Lung microvascular endothelial cell (primary cell): ENCODE data around the gene THPO. TPM values are rescaled to one million over a fixed set of nuclear protein-coding genes. Genes with fewer than 3 reads are reported as not detected.

Experiments
- DNase-seq, 2 donors: peaks; one replicate each; pipeline versions ENCODE4 v3.0.0 to v3.0.0-alpha.2; 2010; ENCODE audit warnings: low read depth in 2 of 2
- total RNA-seq: library from RNA; depleted of rRNA; stranded (reverse); fragments of >200 nt; gene quantifications from 2 replicates; pipeline ENCODE4 v1.2.1, GENCODE V29; 2014

Gene THPO
- total RNA-seq, 1 donor from 2014 or later: not detected

GRCh38 chr3:184335291-184335660 lies 42.7 kb downstream of the THPO start:
- peak in 1 of 2 donors; percentile 13 for DNase-seq

GRCh38 chr3:184334470-184335158 lies 43.4 kb downstream of the THPO start:
- peak; percentile 34 to 87 for DNase-seq

- DNase-seq: no peak
These were observed 44.3 kb downstream of the THPO start for GRCh38 chr3:184333700-184334099.

GRCh38 chr3:184333190-184333589 lies 44.8 kb downstream of the THPO start:
- no peak for DNase-seq

GRCh38 chr3:184332370-184333090 lies 45.5 kb downstream of the THPO start:
- peak; percentile 84 to 98 for DNase-seq

GRCh38 chr3:184328516-184328915 lies 49.5 kb downstream of the THPO start:
- DNase-seq: no peak

GRCh38 chr3:184327171-184327570 lies 50.8 kb downstream of the THPO start:
- no peak for DNase-seq

GRCh38 chr3:184325715-184326369 lies 52.2 kb downstream of the THPO start:
- DNase-seq: no peak

GRCh38 chr3:184325269-184325668 lies 52.7 kb downstream of the THPO start:
- DNase-seq: no peak

- no peak for DNase-seq
These were observed 54.3 kb downstream of the THPO start for GRCh38 chr3:184323696-184324095.

- DNase-seq: no peak
These were observed 55.1 kb downstream of the THPO start for GRCh38 chr3:184322731-184323487.

Other genes starting within 250 kb of the THPO start
- gene EIF2B5, start 242.8 kb downstream of the THPO start, total RNA-seq: 25.9 and 34.3 TPM in 2 replicates
- 15.0 and 19.8 TPM in 2 replicates for gene DVL3, start 222.8 kb downstream of the THPO start, total RNA-seq
- gene AP2M1, start 203.4 kb downstream of the THPO start, total RNA-seq: 442 and 454 TPM in 2 replicates
- gene ABCF3, start 192.0 kb downstream of the THPO start, total RNA-seq: 42.7 and 57.5 TPM in 2 replicates
- gene VWA5B2, start 148.6 kb downstream of the THPO start, total RNA-seq: under 0.01 TPM in 1 of 2 replicates, not detected in the other
- 15.5 and 20.4 TPM in 2 replicates for gene ALG3, start 129.2 kb downstream of the THPO start, total RNA-seq
- gene EEF1AKMT4, start 128.5 kb downstream of the THPO start, total RNA-seq: 3.5 and 3.6 TPM in 2 replicates
- not detected in 2 replicates for gene CAMK2N2, start 116.7 kb downstream of the THPO start, total RNA-seq
- not detected in 2 replicates for gene ECE2, start 102.2 kb downstream of the THPO start, total RNA-seq
- 310 and 389 TPM in 2 replicates for gene PSMD2, start 79.0 kb downstream of the THPO start, total RNA-seq
- 200 and 237 TPM in 2 replicates for gene EIF4G1, start 63.6 kb downstream of the THPO start, total RNA-seq
- gene FAM131A, start 40.6 kb downstream of the THPO start, total RNA-seq: 19.0 and 39.9 TPM in 2 replicates
- 1.5 and 1.8 TPM in 2 replicates for gene CLCN2, start 16.6 kb downstream of the THPO start, total RNA-seq
- 65.8 and 97.8 TPM in 2 replicates for gene POLR2H, start 16.5 kb downstream of the THPO start, total RNA-seq
- gene CHRD, start 1.8 kb upstream of the THPO start, total RNA-seq: 0.20 and 0.22 TPM in 2 replicates
- gene EPHB3, start 183.6 kb upstream of the THPO start, total RNA-seq: 0.22 and 0.60 TPM in 2 replicates